Retinal pigment epithelial cell (primary cell): ENCODE results near the gene PLCB1.

Experiments used
- DNase-seq: peaks from one replicate; pipeline ENCODE4 v3.0.0-alpha.2; 2010; ENCODE audit warnings: low read depth
- H3K4me3 ChIP-seq: 2 replicates; pipeline ENCODE4 v1.5.1; 2011; ENCODE audit warnings: mild to moderate bottlenecking, low read length, control low read depth, moderate library complexity
- CTCF ChIP-seq: conservative IDR thresholded peaks from 2 replicates; pipeline ENCODE4 v1.5.1; 2011; ENCODE audit warnings: low read depth, low read length, control low read depth, inconsistent platforms

Gene PLCB1

DNA sequence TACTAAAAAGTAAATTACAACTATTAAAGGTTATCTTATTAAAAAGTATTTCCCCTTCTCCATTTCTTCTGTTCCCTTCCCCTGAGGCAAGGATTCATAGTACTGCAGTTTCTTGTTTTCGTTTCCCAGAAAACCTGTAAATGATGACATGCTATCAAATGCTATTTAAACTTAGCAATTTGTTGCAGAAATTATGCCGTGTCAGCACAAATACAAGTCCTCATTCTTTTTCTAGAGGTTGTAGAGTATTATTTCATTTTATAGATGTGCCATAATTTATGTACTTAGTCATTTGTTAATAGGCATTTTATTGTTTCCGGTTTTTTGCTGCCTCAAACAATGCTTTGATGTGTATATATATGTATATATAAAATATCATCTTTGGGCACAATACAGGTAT, 268.4 kb downstream of the PLCB1 start:
- no peak for TF ChIP-seq CTCF
- H3K4me3 ChIP-seq, result no peak overlapping the region
- no peak for DNase-seq

DNA sequence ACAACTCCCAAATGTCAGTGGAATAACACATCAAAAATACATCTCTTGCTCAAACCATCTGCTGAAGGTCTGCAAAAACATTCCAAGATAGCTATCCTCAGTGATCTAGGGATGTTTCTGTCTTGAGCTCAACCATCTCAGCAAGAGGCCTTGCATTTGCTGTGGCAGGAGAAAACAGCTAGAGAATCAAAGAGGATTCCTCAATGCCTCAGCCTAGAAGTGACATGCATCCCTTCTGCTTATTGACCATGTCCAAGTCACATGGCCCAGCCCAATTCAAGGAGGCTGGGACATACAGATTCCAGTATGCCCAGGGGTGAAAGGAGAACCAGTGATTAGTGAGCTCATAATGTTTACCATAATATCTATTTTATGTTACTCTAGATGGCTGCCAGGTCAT, 269.5 kb downstream of the PLCB1 start:
- no peak overlapping the region for H3K4me3 ChIP-seq
- DNase-seq, result no peak
- TF ChIP-seq CTCF, result no peak

DNA sequence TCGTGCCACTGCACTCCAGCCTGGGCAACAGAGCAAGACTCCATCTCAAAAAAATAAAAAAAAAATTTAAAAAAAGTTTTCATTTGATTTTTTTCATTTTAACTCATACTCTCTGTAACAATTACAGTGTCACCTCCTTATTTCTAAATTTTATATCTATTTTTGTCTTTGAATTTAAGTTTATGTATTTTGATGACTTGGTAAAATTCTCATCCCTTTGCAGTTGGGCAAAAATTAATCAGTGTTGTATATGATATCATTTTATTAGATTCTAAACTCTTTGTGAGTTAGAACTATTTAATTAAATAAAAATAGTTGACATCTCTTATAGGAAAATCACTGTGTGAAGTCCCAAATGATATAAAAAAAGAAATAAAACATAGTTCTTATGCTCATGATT, 270.7 kb downstream of the PLCB1 start:
- TF ChIP-seq CTCF, result no peak
- no peak for DNase-seq
- no peak overlapping the region for H3K4me3 ChIP-seq

- no peak overlapping the region for H3K4me3 ChIP-seq
- TF ChIP-seq CTCF, result no peak
- DNase-seq, result no peak
These were observed 273.0 kb downstream of the PLCB1 start for GRCh38 chr20:8404912-8405635.

GRCh38 chr20:8406391-8406790, 274.3 kb downstream of the PLCB1 start:
- TF ChIP-seq CTCF, result no peak
- no peak overlapping the region for H3K4me3 ChIP-seq
- DNase-seq, result no peak

GRCh38 chr20:8408587-8409307, 276.7 kb downstream of the PLCB1 start:
- TF ChIP-seq CTCF, result no peak
- DNase-seq, result no peak

GRCh38 chr20:8413691-8414090, 281.6 kb downstream of the PLCB1 start:
- TF ChIP-seq CTCF, result no peak
- no peak for DNase-seq

More at GRCh38 chr20:8408587-8409307, 276.7 kb downstream of the PLCB1 start:
- H3K4me3 ChIP-seq, result no peak overlapping the region

More at GRCh38 chr20:8413691-8414090, 281.6 kb downstream of the PLCB1 start:
- no peak overlapping the region for H3K4me3 ChIP-seq
